Cardiac fibroblast (primary cell): ENCODE data around the gene EXOC3L1.

Source experiments
- DNase-seq, 2 donors: peaks; one replicate each; pipeline versions ENCODE4 v3.0.0 to v3.0.0-alpha.2; 2010; ENCODE audit warnings: low read depth in 2 of 2
- H3K4me3 ChIP-seq, 2 donors: replicated peaks in 1 of 2; 1 replicate in 1 of 2; 2 replicates in 1 of 2; pipeline ENCODE4 v1.5.1; 2011; ENCODE audit warnings: low read depth in 2 of 2, low read length in 2 of 2, mild to moderate bottlenecking in 2 of 2, moderate library complexity in 1 of 2
- TF ChIP-seq, protein P1 (sequence below): IDR thresholded peaks from one replicate; pipeline ENCODE4 v1.5.1; 2011; ENCODE audit warnings: low read depth, mild to moderate bottlenecking, low read length, inconsistent platforms

Gene EXOC3L1, protein sequence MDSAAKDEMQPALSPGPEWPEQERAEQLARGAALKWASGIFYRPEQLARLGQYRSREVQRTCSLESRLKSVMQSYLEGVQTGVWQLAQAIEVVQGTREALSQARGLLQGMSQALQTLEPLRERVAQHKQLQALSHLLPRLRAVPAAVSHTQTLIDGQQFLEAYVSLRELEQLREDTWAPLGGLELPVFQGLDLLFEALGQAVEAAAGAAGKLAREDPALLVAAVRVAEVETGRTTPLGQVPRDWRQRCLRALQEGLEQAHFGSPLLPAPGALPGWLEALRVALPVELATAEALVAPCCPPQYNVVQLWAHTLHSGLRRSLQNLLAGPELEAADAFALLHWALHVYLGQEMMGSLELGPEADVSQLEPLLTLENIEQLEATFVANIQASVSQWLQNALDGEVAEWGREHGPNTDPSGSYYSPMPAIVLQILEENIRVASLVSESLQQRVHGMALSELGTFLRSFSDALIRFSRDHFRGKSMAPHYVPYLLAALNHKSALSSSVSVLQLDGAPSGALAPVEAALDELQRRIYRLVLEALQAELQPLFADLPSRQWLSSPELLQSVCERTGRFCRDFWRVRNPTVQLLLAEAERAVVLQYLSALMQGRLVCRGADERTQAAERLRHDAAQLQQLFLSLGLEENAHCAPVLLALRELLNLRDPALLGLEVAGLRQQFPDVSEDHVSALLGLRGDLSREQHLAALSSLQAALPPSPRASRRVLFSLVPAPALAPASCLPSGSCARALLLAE

GRCh38 chr16:67190041-67190440 is at the start of gene EXOC3L1:
Gene EXOC3L1 (minus strand): TSS chr16:67190136. CDS start chr16:67189676, 460 bp downstream.
- H3K4me3 ChIP-seq, result no peak within 1 kb of the TSS
- TF ChIP-seq, protein P1, sequence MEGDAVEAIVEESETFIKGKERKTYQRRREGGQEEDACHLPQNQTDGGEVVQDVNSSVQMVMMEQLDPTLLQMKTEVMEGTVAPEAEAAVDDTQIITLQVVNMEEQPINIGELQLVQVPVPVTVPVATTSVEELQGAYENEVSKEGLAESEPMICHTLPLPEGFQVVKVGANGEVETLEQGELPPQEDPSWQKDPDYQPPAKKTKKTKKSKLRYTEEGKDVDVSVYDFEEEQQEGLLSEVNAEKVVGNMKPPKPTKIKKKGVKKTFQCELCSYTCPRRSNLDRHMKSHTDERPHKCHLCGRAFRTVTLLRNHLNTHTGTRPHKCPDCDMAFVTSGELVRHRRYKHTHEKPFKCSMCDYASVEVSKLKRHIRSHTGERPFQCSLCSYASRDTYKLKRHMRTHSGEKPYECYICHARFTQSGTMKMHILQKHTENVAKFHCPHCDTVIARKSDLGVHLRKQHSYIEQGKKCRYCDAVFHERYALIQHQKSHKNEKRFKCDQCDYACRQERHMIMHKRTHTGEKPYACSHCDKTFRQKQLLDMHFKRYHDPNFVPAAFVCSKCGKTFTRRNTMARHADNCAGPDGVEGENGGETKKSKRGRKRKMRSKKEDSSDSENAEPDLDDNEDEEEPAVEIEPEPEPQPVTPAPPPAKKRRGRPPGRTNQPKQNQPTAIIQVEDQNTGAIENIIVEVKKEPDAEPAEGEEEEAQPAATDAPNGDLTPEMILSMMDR, result no peak
- DNase-seq, result no peak

- H3K4me3 ChIP-seq, result no peak overlapping the region
- no peak for DNase-seq
- TF ChIP-seq, protein P1, result no peak
Measured at GRCh38 chr16:67238806-67239470, 49.0 kb upstream of the EXOC3L1 start.

DNA sequence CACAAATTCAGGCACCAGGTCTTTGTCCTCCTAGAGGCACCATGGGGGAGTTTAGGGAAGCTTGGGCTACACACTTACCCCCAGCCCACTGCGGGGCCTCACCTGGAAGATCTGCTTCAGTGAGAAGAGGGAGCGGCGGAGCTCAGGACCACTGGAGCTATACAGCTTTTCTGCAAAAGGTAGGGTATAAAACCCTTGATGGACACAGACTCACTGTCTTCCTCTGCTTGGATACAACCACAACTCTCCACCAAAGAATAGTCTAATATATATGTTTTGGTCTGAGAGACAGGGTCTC is 48.3 kb upstream of the EXOC3L1 start:
- TF ChIP-seq, protein P1, result no peak
- no peak for DNase-seq
- no peak overlapping the region for H3K4me3 ChIP-seq

DNA sequence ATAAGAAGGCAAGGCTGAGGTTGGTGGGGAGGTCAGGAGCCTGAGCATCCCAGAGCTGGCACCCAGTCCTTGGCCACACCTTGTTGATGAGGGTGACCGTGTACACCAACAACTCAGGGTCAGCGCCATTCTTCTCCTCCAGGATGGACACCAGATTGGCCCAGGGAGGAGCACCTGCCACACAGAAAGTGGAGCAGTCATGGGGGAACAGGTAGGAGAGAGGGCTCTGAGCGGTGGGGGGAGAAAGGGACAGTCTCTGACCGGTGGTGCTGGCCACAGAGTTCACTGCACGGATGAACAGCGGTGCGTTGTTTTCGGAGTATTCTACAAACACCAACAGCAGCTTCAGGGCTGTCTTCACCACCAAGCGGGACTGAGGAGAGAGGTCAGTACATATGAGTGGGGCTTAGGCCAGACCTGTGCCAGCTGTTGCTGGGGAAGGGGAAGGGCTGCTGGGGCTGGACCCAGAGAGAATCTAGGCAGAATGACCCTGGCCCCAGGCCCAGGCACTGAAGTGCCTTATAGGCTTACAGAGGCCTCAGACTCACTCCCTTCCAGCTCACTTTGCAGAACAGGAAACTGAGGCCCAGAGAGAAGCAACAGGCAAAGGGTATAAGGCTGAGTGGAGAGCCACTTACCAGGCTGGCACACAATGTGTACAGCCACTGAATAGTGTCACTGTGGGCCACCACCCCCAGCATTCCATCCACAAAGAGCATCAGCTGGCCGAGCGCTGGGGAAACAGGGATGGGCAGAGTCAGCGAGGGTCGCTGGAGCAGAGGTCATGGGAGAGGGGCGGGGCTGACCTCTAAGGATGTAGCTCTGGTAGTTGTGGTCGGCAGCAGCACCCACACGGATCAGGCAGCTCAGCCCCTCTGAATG is 47.7 kb upstream of the EXOC3L1 start:
- TF ChIP-seq, protein P1, result no peak
- DNase-seq, result no peak
- H3K4me3 ChIP-seq, result no peak overlapping the region

- peak; percentile 50 to 65 for DNase-seq
- no peak overlapping the region for H3K4me3 ChIP-seq
- TF ChIP-seq, protein P1, result no peak
Measured at GRCh38 chr16:67236563-67237395, 46.8 kb upstream of the EXOC3L1 start.
